K562 (cell line): ENCODE measurements around the gene UBXN6. TPM values are rescaled to one million over a fixed set of nuclear protein-coding genes. Genes with fewer than 3 reads are reported as not detected.

ENCODE experiments used
- BCOR ChIP-seq: fragments of 450-650 bp; IDR thresholded peaks from 2 replicates; pipeline ENCODE4 v1.6.1; 2016
- CREM ChIP-seq: IDR thresholded peaks from 2 replicates; pipeline ENCODE4 v1.6.1; 2014; ENCODE audit warnings: antibody characterized with exemption, low read depth
- CSDE1 ChIP-seq, 2 experiments: fragments of 450-650 bp; IDR thresholded peaks; 2 replicates each; pipeline ENCODE4 v1.6.1; 2016; ENCODE audit warnings: mild to moderate bottlenecking in 1 of 2
- MECOM ChIP-seq: fragments of 250-450 bp; sonication (Bioruptor Pico); IDR thresholded peaks from 2 replicates; pipeline ENCODE4 v1.8.0; 2022; ENCODE audit warnings: inconsistent platforms
- PTTG1 ChIP-seq: fragments of 450-650 bp; IDR thresholded peaks from 2 replicates; pipeline ENCODE4 v1.6.1; 2016; ENCODE audit warnings: low read depth, mild to moderate bottlenecking, missing genetic modification characterization, missing compliant biosample characterization
- YY1 ChIP-seq, 3 experiments: IDR thresholded peaks; 2 replicates each; pipeline ENCODE4 v1.6.1; 2011; ENCODE audit warnings: low read length in 2 of 3, mild to moderate bottlenecking in 2 of 3, moderate library complexity in 2 of 3, borderline replicate concordance in 1 of 3, control low read depth in 1 of 3, low read depth in 1 of 3; ENCODE audit not compliant: insufficient read depth in 3 of 3, insufficient replicate concordance in 2 of 3, control insufficient read depth in 1 of 3, insufficient read length in 1 of 3; ENCODE audit errors: extremely low read depth in 1 of 3
- ZNF133 ChIP-seq: fragments of 250-450 bp; sonication (Bioruptor Pico); IDR thresholded peaks from 2 replicates; pipeline ENCODE4 v1.4.0; 2020; ENCODE audit warnings: mild to moderate bottlenecking
- ZNF311 ChIP-seq: fragments of 250-450 bp; sonication (Bioruptor Pico); IDR thresholded peaks from 2 replicates; pipeline ENCODE4 v1.4.0; 2020; ENCODE audit warnings: mild to moderate bottlenecking, moderate library complexity
- ZNF830 ChIP-seq: fragments of 250-450 bp; sonication (Bioruptor Pico); IDR thresholded peaks from 2 replicates; pipeline ENCODE4 v1.5.0; 2021; ENCODE audit warnings: mild to moderate bottlenecking
- polyA plus RNA-seq, 8 experiments: library from polyadenylated mRNA; depleted of rRNA in 4 of 8; stranded (reverse) in 5 of 8; unstranded in 3 of 8; fragments of >200 nt; fragmentation: Nextera tagmentation in 2 of 8; fragmentation: Illumina TruSeq in 1 of 8; extraction: Ambion mirVana in 2 of 8; extraction: Trizol in 1 of 8; gene quantifications; 2 replicates each; pipeline versions ENCODE4 v1.2.1 to v1.2.3, GENCODE V29; 2011 to 2014; ENCODE audit warnings: inconsistent platforms in 1 of 8, missing spikeins in 1 of 8
- total RNA-seq, 7 experiments: library from RNA; depleted of rRNA in 6 of 7; stranded (reverse); fragments of >200 nt in 6 of 7; fragmentation: Illumina TruSeq in 2 of 7; extraction: Trizol in 2 of 7; gene quantifications; 2 replicates each; pipeline versions ENCODE4 v1.2.1 to v1.2.3, GENCODE V29; 2011 to 2021; ENCODE audit warnings: low replicate concordance in 1 of 7
- TF ChIP-seq, protein P1 (sequence below): fragments of 450-650 bp; IDR thresholded peaks from one replicate; pipeline ENCODE4 v1.6.1; 2018; ENCODE audit warnings: mild to moderate bottlenecking, moderate library complexity; ENCODE audit not compliant: partially characterized antibody
- TF ChIP-seq, protein P2 (sequence below): fragments of 200-400 bp; formaldehyde crosslinking; IDR thresholded peaks from 2 replicates; pipeline ENCODE4 v1.6.1; 2017; ENCODE audit warnings: mild to moderate bottlenecking, low read depth, low read length, moderate library complexity
- TF ChIP-seq, protein P3 (sequence below): IDR thresholded peaks from 2 replicates; pipeline ENCODE4 v1.6.1; 2011; ENCODE audit warnings: borderline replicate concordance, low read depth, mild to moderate bottlenecking, moderate library complexity, low read length; ENCODE audit not compliant: insufficient read depth, poor library complexity, severe bottlenecking
- TF ChIP-seq, protein P4 (sequence below): fragments of 250-450 bp; sonication (Bioruptor Pico); IDR thresholded peaks from 2 replicates; pipeline ENCODE4 v1.5.0; 2021; ENCODE audit warnings: mild to moderate bottlenecking, moderate library complexity
- TF ChIP-seq, protein P5 (sequence below): sonication (generic); formaldehyde crosslinking; IDR thresholded peaks from 2 replicates; pipeline ENCODE4 v1.9.0; 2022; ENCODE audit warnings: mild to moderate bottlenecking, missing genetic modification reagents
- TF ChIP-seq, protein P6 (sequence below): fragments of 450-650 bp; IDR thresholded peaks from 2 replicates; pipeline ENCODE4 v1.6.1; 2016; ENCODE audit warnings: low read depth, mild to moderate bottlenecking, moderate library complexity

UBXN6 gene
- total and polyA plus RNA-seq, 9 of the 15 experiments (the other 6 are each of a cell fraction or from before 2014, with no cell fraction given) = 0.48 to 90.2 (median 29.5) TPM

DNA sequence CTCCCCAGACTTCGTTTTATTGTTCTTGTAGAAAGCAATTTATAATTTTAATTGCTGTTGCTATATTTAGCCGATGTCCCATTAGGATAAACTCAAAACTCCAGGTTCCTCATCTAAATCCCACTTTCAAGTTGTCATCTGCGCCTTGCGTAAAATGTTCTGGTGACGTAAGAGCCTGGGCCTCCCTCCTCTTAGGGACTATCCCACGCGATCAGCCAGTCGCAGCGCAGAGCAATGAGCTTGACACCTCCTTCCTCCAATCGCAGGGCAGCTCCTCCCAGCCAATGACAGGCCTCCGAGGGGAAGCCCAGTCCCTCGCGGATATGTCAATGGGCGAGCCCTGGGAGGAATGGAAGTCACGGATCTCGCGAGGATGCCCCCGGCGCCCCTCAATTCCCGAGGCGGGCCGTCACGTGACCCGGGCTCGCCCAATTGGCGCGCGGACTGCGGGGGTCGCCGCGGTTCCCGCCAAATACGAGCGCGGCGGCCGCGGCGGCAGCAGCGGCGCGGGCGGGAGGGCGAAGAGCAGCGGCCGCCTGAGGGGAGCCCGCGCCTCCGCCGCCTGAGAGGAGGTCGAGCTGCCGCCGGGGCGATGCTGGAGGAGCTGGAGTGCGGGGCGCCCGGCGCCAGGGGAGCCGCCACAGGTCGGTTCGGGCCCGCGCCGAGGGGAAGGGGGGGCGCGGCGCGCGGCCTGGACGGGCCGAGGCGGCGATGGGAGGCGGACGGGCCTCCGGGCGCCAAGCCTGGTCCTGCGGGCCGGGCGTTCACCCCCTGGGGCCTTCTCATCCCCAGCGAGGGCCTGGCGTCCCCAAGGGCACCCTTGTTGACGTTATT lies 55.2 kb downstream of the UBXN6 start, which contains the start of gene CHAF1A (continued):
- TF ChIP-seq, protein P1, sequence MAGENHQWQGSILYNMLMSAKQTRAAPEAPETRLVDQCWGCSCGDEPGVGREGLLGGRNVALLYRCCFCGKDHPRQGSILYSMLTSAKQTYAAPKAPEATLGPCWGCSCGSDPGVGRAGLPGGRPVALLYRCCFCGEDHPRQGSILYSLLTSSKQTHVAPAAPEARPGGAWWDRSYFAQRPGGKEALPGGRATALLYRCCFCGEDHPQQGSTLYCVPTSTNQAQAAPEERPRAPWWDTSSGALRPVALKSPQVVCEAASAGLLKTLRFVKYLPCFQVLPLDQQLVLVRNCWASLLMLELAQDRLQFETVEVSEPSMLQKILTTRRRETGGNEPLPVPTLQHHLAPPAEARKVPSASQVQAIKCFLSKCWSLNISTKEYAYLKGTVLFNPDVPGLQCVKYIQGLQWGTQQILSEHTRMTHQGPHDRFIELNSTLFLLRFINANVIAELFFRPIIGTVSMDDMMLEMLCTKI = no peak
- TF ChIP-seq ZNF133 (CRISPR knock-in tag) = no peak
- no peak for TF ChIP-seq CSDE1 (IDR thresholded peaks at IDR 0.05)
- TF ChIP-seq PTTG1 = no peak
- TF ChIP-seq, protein P2, sequence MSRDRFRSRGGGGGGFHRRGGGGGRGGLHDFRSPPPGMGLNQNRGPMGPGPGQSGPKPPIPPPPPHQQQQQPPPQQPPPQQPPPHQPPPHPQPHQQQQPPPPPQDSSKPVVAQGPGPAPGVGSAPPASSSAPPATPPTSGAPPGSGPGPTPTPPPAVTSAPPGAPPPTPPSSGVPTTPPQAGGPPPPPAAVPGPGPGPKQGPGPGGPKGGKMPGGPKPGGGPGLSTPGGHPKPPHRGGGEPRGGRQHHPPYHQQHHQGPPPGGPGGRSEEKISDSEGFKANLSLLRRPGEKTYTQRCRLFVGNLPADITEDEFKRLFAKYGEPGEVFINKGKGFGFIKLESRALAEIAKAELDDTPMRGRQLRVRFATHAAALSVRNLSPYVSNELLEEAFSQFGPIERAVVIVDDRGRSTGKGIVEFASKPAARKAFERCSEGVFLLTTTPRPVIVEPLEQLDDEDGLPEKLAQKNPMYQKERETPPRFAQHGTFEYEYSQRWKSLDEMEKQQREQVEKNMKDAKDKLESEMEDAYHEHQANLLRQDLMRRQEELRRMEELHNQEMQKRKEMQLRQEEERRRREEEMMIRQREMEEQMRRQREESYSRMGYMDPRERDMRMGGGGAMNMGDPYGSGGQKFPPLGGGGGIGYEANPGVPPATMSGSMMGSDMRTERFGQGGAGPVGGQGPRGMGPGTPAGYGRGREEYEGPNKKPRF = no peak
- TF ChIP-seq ZNF311 (CRISPR knock-in tag) = no peak
- no peak for TF ChIP-seq ZNF830 (CRISPR knock-in tag)
- TF ChIP-seq, protein P3, sequence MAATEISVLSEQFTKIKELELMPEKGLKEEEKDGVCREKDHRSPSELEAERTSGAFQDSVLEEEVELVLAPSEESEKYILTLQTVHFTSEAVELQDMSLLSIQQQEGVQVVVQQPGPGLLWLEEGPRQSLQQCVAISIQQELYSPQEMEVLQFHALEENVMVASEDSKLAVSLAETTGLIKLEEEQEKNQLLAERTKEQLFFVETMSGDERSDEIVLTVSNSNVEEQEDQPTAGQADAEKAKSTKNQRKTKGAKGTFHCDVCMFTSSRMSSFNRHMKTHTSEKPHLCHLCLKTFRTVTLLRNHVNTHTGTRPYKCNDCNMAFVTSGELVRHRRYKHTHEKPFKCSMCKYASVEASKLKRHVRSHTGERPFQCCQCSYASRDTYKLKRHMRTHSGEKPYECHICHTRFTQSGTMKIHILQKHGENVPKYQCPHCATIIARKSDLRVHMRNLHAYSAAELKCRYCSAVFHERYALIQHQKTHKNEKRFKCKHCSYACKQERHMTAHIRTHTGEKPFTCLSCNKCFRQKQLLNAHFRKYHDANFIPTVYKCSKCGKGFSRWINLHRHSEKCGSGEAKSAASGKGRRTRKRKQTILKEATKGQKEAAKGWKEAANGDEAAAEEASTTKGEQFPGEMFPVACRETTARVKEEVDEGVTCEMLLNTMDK = no peak
- peak in 2 of 3 experiments; percentile 21 to 50 for TF ChIP-seq YY1 (IDR thresholded peaks at IDR 0.05; ENCODE audit: borderline replicate concordance in 1 of 3, control insufficient read depth in 1 of 3, extremely low read depth in 1 of 3, insufficient read depth in 3 of 3, insufficient read length in 1 of 3, insufficient replicate concordance in 2 of 3, low read depth in 1 of 3, low read length in 2 of 3)
- TF ChIP-seq, protein P4, sequence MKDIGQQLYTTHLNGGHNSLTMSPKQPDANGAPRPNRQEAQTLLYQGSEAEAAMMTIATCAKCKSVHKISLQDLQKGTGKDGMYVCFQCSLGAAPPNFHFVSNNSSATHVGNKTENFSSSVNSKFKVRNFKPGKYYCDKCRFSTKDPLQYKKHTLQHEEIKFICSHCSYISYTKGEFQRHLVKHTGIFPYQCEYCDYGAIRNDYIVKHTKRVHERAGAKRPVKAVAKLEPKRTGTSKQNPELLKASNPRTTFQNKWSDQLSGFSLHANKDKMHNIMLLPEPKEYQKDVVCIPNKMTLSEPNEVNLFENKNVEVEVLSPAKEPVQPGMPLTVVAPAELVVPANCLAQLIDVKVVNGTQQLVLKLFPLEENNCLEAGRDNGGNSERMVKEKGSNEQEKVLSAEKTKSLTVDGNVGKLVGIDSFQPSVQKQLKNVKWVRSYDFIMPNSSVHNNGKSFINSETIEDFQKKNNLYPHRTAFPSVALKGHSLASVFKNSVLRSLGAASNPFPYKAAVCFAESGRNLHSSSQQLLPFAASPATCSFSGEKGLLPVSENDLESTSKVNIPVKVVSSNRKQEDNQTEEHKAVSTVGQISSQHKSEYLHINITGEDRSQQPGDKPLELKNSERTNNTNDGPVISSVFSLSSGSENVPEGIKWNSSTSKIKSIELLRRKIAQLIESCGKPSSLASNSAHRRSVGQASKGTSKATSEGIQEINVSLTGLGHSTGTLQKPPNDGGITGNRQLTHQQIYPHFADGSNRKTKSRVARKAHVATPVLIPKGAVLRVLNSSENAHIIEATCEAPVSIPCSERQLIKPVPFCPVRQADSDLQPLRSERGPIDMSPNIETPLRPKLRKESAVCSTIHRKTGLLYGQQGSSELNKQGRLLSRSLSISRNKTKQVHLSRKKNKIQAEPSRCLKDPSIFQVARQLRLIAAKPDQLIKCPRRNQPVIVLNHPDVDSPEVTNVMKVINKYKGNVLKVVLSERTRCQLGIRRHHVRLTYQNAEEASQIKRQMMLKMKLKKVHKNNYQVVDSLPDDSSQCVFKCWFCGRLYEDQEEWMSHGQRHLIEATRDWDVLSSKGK (CRISPR knock-in tag) = no peak
- TF ChIP-seq, protein P5, sequence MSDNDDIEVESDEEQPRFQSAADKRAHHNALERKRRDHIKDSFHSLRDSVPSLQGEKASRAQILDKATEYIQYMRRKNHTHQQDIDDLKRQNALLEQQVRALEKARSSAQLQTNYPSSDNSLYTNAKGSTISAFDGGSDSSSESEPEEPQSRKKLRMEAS (CRISPR knock-in tag) = peak; percentile 77
- TF ChIP-seq, protein P6, sequence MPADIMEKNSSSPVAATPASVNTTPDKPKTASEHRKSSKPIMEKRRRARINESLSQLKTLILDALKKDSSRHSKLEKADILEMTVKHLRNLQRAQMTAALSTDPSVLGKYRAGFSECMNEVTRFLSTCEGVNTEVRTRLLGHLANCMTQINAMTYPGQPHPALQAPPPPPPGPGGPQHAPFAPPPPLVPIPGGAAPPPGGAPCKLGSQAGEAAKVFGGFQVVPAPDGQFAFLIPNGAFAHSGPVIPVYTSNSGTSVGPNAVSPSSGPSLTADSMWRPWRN = no peak
- TF ChIP-seq CREM = peak; percentile 97
- TF ChIP-seq BCOR = no peak
- TF ChIP-seq MECOM = no peak
